Activated T-cell treated with anti-CD3 and anti-CD28 coated beads, Interleukin-2, amount 50 U/mL, for 4 hours (primary cell): Measurements from ENCODE around the gene SNRPD1. TPM values are rescaled to one million over a fixed set of nuclear protein-coding genes. Genes with fewer than 3 reads are reported as not detected.
A peak's percentile ranks its signal among the peaks of the same experiment; 100 is the strongest.
"Not testable (repeated sequence)": the region's sequence is repeated elsewhere in the genome, so short reads cannot be mapped to it uniquely, and the experiment has no call there.

Experiments
- ATAC-seq, 2 donors: fragments of 200-7000 bp; cut with Tn5 transposase; one replicate each; pipeline ENCODE4 v1.10.0; 2021
- DNase-seq: peaks from one replicate; pipeline ENCODE4 v3.0.0-alpha.2; 2020
- H3K27me3 Mint-ChIP-seq: one replicate; pipeline ENCODE4 v1.8.0; 2021; ENCODE audit warnings: low read depth, mixed read lengths
- H3K36me3 Mint-ChIP-seq: one replicate; pipeline ENCODE4 v1.8.0; 2022; ENCODE audit warnings: mixed read lengths; ENCODE audit not compliant: insufficient read depth
- H3K4me1 Mint-ChIP-seq: one replicate; pipeline ENCODE4 v1.8.0; 2021; ENCODE audit warnings: low read depth, mixed read lengths
- H3K4me3 Mint-ChIP-seq: one replicate; pipeline ENCODE4 v1.8.0; 2021; ENCODE audit warnings: mild to moderate bottlenecking, moderate library complexity, mixed read lengths
- H3K9me3 Mint-ChIP-seq: one replicate; pipeline ENCODE4 v1.8.0; 2021; ENCODE audit warnings: mixed read lengths
- total RNA-seq, 3 donors: library from RNA; stranded (reverse); gene quantifications; one replicate each; pipeline ENCODE4 v1.2.1, GENCODE V29; 2021

Gene SNRPD1
- 100 to 1,000 TPM; 181 to 207 (median 204) TPM for total RNA-seq

DNA sequence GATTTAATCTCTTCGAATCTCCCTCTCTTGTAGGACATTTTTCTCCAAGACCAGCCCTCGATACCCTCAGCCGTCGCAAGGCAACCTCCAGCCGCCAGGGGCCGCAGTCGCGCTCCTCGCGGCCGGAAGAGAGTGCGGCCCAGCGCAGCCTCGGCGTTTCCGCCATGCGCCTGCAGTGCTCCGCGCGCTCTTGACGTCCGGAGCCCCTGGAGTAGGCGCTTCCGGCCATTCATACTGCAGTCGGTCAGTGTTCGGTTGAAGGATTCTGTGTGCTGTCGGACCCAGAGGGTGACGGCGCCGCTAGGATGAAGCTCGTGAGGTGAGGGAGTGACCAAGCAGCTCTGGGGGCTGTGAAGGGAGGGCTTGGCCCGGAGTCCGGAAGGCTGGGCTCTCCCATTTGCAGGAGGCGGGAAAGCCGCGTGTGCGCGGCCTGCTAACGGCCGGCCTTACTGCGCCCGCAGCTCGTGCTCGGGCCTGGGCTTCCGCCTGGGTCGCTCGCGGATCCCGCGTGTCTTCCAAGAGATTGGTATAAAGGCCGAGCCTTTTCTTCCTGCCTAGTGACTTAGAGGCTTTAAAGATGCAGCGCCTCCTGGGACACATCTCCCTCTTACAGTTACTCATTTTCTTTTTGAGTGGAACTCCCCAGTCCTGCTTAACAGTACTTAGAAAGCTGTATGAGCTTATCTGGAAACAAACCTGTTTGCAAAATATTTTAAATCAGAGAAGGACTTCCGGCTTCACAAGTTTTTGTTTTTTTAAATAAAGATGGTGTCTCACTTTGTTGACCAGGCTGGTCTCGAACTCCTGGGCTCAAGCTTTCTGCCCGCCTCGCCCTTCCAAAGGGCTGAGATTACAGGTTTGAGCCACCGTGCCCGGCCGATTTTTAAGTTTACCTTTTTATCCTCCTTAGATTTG, at the start of gene SNRPD1:
Gene SNRPD1, plus strand, starts transcription at position 190 of the 915 bp plus-strand sequence. Its CDS starts 116 bp downstream, at position 306.
- no peaks in the 10 kb centered on the region for H3K27me3 Mint-ChIP-seq
- ATAC-seq (peak; percentile 98 to 99), DNase-seq (peak; percentile 82)
- peaks cover 12% of the 10 kb centered on the region for H3K36me3 Mint-ChIP-seq
- no peaks in the 10 kb centered on the region for H3K9me3 Mint-ChIP-seq
- peaks cover 31% of the 10 kb centered on the region for H3K4me1 Mint-ChIP-seq
- H3K4me3 Mint-ChIP-seq: peak within 1 kb of the TSS; percentile 99

- Mint-ChIP-seq H3K27me3 (no peaks in the 10 kb centered on the region), H3K4me3 (no peak overlapping the region), H3K9me3 (no peaks in the 10 kb centered on the region), H3K4me1 (no peaks in the 10 kb centered on the region), H3K36me3 (peaks cover 46% of the 10 kb centered on the region)
- ATAC-seq (no peak), DNase-seq (no peak)
Observed at GRCh38 chr18:21571772-21572171, 40.3 kb upstream of the SNRPD1 start.

DNA sequence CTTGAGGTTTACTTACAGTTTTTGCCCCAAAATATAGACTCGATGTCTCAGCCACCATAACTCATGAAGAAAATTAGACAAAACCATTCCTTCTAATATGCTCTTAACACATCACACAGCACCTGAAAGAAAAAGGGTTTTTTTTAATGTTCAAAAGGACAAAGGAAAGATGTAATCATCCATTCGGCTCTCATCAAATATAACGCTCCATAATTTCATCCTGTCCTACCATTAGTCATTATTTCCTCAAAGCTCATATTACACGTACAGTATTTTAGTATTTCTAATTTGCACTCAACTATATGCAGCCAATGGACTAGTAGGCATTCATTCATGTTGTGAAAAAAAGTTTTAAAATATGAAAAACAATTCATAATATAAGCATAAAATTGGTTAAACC, 36.5 kb upstream of the SNRPD1 start:
- Mint-ChIP-seq H3K9me3 (no peaks in the 10 kb centered on the region), H3K4me3 (no peak overlapping the region), H3K27me3 (no peaks in the 10 kb centered on the region), H3K4me1 (peaks cover 5% of the 10 kb centered on the region), H3K36me3 (peaks cover 53% of the 10 kb centered on the region)
- DNase-seq (no peak), ATAC-seq (no peak)

DNA sequence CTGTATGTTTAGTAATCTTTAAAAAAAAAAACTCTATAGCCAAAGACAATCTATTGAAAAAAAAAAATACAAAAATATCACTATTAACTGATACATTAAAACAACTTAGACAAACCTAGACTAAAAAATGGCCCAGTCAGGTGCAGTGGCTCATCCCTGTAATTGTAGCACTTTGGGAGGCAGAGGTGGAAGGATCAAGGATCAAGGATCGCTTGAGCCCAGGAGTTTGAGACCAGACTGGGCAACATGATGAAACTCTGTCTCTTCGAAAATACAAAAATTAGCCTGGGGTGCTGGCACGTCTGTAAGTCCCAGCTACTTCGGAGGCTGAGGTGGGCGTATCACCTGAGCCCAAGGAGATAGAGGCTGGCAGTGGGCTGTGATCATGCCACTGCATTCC, 27.7 kb upstream of the SNRPD1 start:
- Mint-ChIP-seq H3K4me3 (no peak overlapping the region), H3K4me1 (peaks cover 24% of the 10 kb centered on the region)

GRCh38 chr18:21592361-21592760, 19.8 kb upstream of the SNRPD1 start:
- not testable (repeated sequence) for ATAC-seq, H3K9me3 Mint-ChIP-seq, H3K27me3 Mint-ChIP-seq, DNase-seq, H3K4me3 Mint-ChIP-seq
- peaks cover 12% of the 10 kb centered on the region for H3K36me3 Mint-ChIP-seq
- peaks cover 31% of the 10 kb centered on the region for H3K4me1 Mint-ChIP-seq

More for the DNA sequence above, 27.7 kb upstream of the SNRPD1 start:
- ATAC-seq (no peak), DNase-seq (no peak)
- no peaks in the 10 kb centered on the region for H3K27me3 Mint-ChIP-seq
- peaks cover 13% of the 10 kb centered on the region for H3K36me3 Mint-ChIP-seq
- no peaks in the 10 kb centered on the region for H3K9me3 Mint-ChIP-seq

DNA sequence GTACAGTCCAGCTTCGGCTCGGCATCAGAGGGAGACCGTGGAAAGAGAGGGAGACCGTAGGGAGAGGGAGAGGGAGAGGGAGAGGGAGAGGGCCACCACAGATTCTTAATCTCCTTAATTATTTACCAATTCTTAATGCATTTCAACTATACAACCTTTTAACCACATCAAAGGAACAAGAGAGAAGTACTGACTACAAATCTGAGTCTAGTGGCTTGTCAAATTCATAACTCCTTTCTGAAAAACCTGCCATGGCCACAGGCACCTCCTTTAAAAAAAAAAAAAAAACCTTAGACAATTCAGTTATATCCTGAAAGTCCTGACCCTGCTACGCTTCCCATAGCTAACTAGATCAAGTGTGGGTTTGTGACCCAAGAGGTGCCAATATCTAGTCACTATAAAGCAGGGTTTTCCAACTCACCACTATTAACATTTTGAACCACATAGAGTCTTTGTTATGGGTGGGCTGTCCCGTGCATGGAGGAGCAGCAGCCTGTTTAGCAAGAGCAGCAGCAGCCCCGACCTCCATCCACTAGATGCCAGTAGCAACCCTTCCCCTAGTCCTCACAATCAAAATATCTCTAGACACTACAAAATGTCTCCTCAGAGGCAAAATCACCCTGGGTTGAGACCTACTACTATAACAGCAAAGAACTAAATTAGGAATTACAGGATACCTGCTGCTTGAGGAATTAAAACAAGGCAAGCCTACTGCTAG, 18.4 kb upstream of the SNRPD1 start:
- Mint-ChIP-seq H3K36me3 (peaks cover 12% of the 10 kb centered on the region), H3K9me3 (no peaks in the 10 kb centered on the region), H3K27me3 (no peaks in the 10 kb centered on the region), H3K4me3 (no peak overlapping the region), H3K4me1 (peaks cover 40% of the 10 kb centered on the region)
- ATAC-seq (peak in 1 of 2 donors; percentile 61), DNase-seq (no peak)

GRCh38 chr18:21597620-21598019, 14.5 kb upstream of the SNRPD1 start:
- H3K27me3 Mint-ChIP-seq: no peaks in the 10 kb centered on the region
- DNase-seq (no peak), ATAC-seq (no peak)
- H3K4me3 Mint-ChIP-seq: peak overlapping the region; percentile 11
- peaks cover 42% of the 10 kb centered on the region for H3K4me1 Mint-ChIP-seq
- H3K36me3 Mint-ChIP-seq: peaks cover 3% of the 10 kb centered on the region
- no peaks in the 10 kb centered on the region for H3K9me3 Mint-ChIP-seq

DNA sequence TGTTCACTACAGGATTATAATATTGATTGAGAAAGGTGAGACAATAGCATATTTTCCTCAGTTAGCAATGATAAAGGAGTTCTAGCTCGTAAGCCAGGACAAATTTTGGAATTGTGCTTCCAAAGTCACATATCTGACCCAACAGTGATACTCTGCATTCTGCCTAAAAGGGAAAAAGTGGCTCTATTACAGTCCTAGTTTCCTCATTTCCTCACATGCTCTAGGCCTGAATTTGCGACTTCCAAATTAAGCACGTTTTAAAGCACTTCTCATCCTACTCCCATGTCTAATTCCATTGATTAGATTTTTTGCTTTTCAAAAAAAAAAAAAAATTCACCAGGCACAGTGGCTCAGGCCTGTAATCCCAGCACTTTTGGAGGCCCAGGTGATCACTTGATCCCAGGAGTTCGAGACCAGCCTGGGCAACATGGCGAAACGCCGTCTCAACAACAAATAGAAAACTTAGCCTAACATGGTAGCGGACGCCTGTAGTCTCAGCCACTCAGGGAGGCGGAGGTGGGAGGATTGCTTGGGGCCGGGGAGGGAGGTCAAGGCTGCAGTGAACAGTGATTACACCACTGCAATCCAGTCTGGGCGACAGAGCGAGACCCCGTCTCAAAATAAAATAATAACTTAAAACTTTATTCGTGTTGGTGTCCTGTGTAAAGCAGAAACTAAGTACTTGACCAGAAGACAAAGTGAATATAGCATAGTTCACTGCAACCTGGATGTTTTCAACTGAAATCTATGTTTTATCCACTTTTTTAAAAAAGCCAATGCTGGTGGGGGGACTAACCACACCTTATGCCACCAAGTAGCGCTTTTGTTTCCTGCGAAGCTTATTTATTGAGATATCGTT, 13.2 kb upstream of the SNRPD1 start:
- peaks cover 37% of the 10 kb centered on the region for H3K4me1 Mint-ChIP-seq
- H3K4me3 Mint-ChIP-seq: peak overlapping the region; percentile 97
- ATAC-seq: no peak
- no peaks in the 10 kb centered on the region for H3K9me3 Mint-ChIP-seq
- H3K36me3 Mint-ChIP-seq: peaks cover under 1% of the 10 kb centered on the region
- H3K27me3 Mint-ChIP-seq: no peaks in the 10 kb centered on the region
- no peak for DNase-seq

GRCh38 chr18:21599585-21600525, 12.3 kb upstream of the SNRPD1 start:
- H3K4me1 Mint-ChIP-seq: peaks cover 37% of the 10 kb centered on the region
- ATAC-seq (peak; percentile 68 to 70), DNase-seq (no peak)
- no peaks in the 10 kb centered on the region for H3K27me3 Mint-ChIP-seq
- peak overlapping the region; percentile 97 for H3K4me3 Mint-ChIP-seq
- H3K9me3 Mint-ChIP-seq: no peaks in the 10 kb centered on the region
- no peaks in the 10 kb centered on the region for H3K36me3 Mint-ChIP-seq

- Mint-ChIP-seq H3K27me3 (no peaks in the 10 kb centered on the region), H3K4me3 (peak within 1 kb of the TSS; percentile 97), H3K9me3 (no peaks in the 10 kb centered on the region), H3K4me1 (peaks cover 37% of the 10 kb centered on the region), H3K36me3 (no peaks in the 10 kb centered on the region)
- ATAC-seq: peak; percentile 91
- peak; percentile 88 for DNase-seq
Observed at GRCh38 chr18:21600526-21601410, 11.3 kb upstream of the SNRPD1 start, which contains the start of gene ESCO1. Gene ESCO1, minus strand, starts transcription at chr18:21600704. Its CDS starts 25,861 bp downstream, at chr18:21574843.

DNA sequence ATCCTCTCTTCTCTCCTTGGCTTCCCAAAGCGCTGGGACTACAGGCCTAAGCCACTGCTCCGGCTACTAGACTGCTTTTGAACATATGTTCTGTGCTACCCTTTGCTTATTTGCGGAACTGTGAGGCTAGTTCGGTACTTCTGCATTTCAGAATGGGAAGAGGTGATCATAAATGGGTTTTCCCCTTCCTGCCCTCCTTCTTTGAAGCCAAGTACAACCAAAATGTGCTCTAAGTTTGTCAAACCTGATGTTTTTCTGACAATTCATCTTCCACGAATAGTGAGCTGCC, 9.9 kb upstream of the SNRPD1 start:
- Mint-ChIP-seq H3K4me1 (peaks cover 32% of the 10 kb centered on the region), H3K9me3 (no peaks in the 10 kb centered on the region), H3K27me3 (no peaks in the 10 kb centered on the region), H3K4me3 (no peak overlapping the region), H3K36me3 (no peaks in the 10 kb centered on the region)
- DNase-seq: no peak
- no peak for ATAC-seq

GRCh38 chr18:21604671-21605070, 7.4 kb upstream of the SNRPD1 start:
- Mint-ChIP-seq H3K4me3 (no peak overlapping the region), H3K9me3 (no peaks in the 10 kb centered on the region), H3K27me3 (no peaks in the 10 kb centered on the region), H3K36me3 (no peaks in the 10 kb centered on the region), H3K4me1 (peaks cover 12% of the 10 kb centered on the region)
- ATAC-seq: no peak
- DNase-seq: no peak
